Karpas-422 (cell line): ENCODE results near the gene GPR34. TPM values are rescaled to one million over a fixed set of nuclear protein-coding genes. Genes with fewer than 3 reads are reported as not detected.
"Not testable (repeated sequence)": the region's sequence is repeated elsewhere in the genome, so short reads cannot be mapped to it uniquely, and the experiment has no call there.

Experiments
- DNase-seq: peaks from one replicate; pipeline ENCODE4 v3.0.0-alpha.2; 2015
- H2AFZ ChIP-seq: fragments of 200-600 bp; sonication (generic); 2 replicates; pipeline ENCODE4 v1.6.1; 2014; ENCODE audit warnings: antibody characterized with exemption, low read length, mixed read lengths
- H3K27ac ChIP-seq: fragments of 200-600 bp; sonication (generic); 2 replicates; pipeline ENCODE4 v1.5.1; 2014; ENCODE audit warnings: mild to moderate bottlenecking, low read length, moderate library complexity
- H3K27me3 ChIP-seq: fragments of 200-600 bp; sonication (generic); 2 replicates; pipeline ENCODE4 v1.6.1; 2014; ENCODE audit warnings: low read length, mixed read lengths
- H3K36me3 ChIP-seq: fragments of 200-600 bp; sonication (generic); 2 replicates; pipeline ENCODE4 v1.6.1; 2014; ENCODE audit warnings: low read length, mixed read lengths; ENCODE audit not compliant: insufficient read depth
- H3K4me1 ChIP-seq: fragments of 200-600 bp; sonication (generic); 2 replicates; pipeline ENCODE4 v1.6.1; 2014; ENCODE audit warnings: mild to moderate bottlenecking, low read length, mixed read lengths
- H3K4me2 ChIP-seq: fragments of 200-600 bp; sonication (generic); 2 replicates; pipeline ENCODE4 v1.6.1; 2014; ENCODE audit warnings: low read length, low read depth, mild to moderate bottlenecking; ENCODE audit not compliant: poor library complexity, severe bottlenecking
- H3K4me3 ChIP-seq: fragments of 200-600 bp; sonication (generic); 2 replicates; pipeline ENCODE4 v1.5.1; 2014; ENCODE audit warnings: mild to moderate bottlenecking, antibody characterized with exemption, low read length, mixed read lengths
- H3K79me2 ChIP-seq: fragments of 200-600 bp; sonication (generic); 2 replicates; pipeline ENCODE4 v1.6.1; 2014; ENCODE audit warnings: mild to moderate bottlenecking, low read length, mixed read lengths
- H3K9ac ChIP-seq: fragments of 200-600 bp; sonication (generic); 2 replicates; pipeline ENCODE4 v1.6.0; 2014; ENCODE audit warnings: low read length
- H3K9me2 ChIP-seq: fragments of 200-600 bp; sonication (generic), shearing (Covaris generic); replicated peaks from 2 replicates; pipeline ENCODE4 v1.6.0; 2014; ENCODE audit warnings: mild to moderate bottlenecking, low read length, moderate library complexity; ENCODE audit not compliant: insufficient read depth
- H3K9me3 ChIP-seq: fragments of 300-700, 200-600 bp; sonication (generic); 2 replicates; pipeline ENCODE4 v1.6.1; 2014; ENCODE audit warnings: low read length, mixed read lengths
- H4K20me1 ChIP-seq: fragments of 200-600 bp; sonication (generic); 2 replicates; pipeline ENCODE4 v1.6.1; 2014; ENCODE audit warnings: mild to moderate bottlenecking, antibody characterized with exemption, low read length, low read depth; ENCODE audit not compliant: insufficient read depth
- total RNA-seq: library from RNA; depleted of rRNA; stranded (reverse); fragments of >200 nt; shearing (Covaris generic); gene quantifications from 2 replicates; pipeline ENCODE4 v1.2.3, GENCODE V29; 2014; ENCODE audit warnings: low replicate concordance

GPR34 gene
- total RNA-seq, 1 experiment from 2014 or later, result not detected

- H3K4me1 ChIP-seq, result peaks cover 23% of the 10 kb centered on the region
- H3K4me2 ChIP-seq, H3K27ac ChIP-seq: not testable (repeated sequence)
These were observed 30.8 kb downstream of the GPR34 start for GRCh38 chrX:41719610-41720009.

GRCh38 chrX:41720125-41720779 is 31.5 kb downstream of the GPR34 start:
- no peak overlapping the region for H3K27ac ChIP-seq

More at GRCh38 chrX:41719610-41720009, 30.8 kb downstream of the GPR34 start:
- H3K36me3 ChIP-seq, H3K9me2 ChIP-seq, H4K20me1 ChIP-seq, H2AFZ ChIP-seq, H3K27me3 ChIP-seq, H3K9ac ChIP-seq, DNase-seq, H3K9me3 ChIP-seq, H3K4me3 ChIP-seq, H3K79me2 ChIP-seq: not testable (repeated sequence)

GRCh38 chrX:41721590-41721989 is 32.8 kb downstream of the GPR34 start:
- Histone ChIP-seq H3K9ac (no peak overlapping the region), H3K4me1 (peaks cover 23% of the 10 kb centered on the region), H3K79me2 (no peaks in the 10 kb centered on the region), H3K4me3 (no peak overlapping the region), H3K4me2 (no peak overlapping the region), H3K9me2 (no peaks in the 10 kb centered on the region), H3K9me3 (no peaks in the 10 kb centered on the region), H3K36me3 (no peaks in the 10 kb centered on the region), H3K27me3 (no peaks in the 10 kb centered on the region), H2AFZ (no peak overlapping the region), H4K20me1 (no peaks in the 10 kb centered on the region), H3K27ac (no peak overlapping the region)
- DNase-seq, result no peak

More at GRCh38 chrX:41720125-41720779, 31.5 kb downstream of the GPR34 start:
- H2AFZ ChIP-seq, result no peak overlapping the region
- H3K9ac ChIP-seq, result no peak overlapping the region
- no peak for DNase-seq
- H4K20me1 ChIP-seq, result no peaks in the 10 kb centered on the region
- no peak overlapping the region for H3K4me3 ChIP-seq
- no peaks in the 10 kb centered on the region for H3K9me3 ChIP-seq
- H3K4me1 ChIP-seq, result peaks cover 23% of the 10 kb centered on the region
- H3K4me2 ChIP-seq, result no peak overlapping the region
- H3K27me3 ChIP-seq, result no peaks in the 10 kb centered on the region
- H3K36me3 ChIP-seq, result no peaks in the 10 kb centered on the region
- no peaks in the 10 kb centered on the region for H3K79me2 ChIP-seq
- H3K9me2 ChIP-seq, result no peaks in the 10 kb centered on the region

- DNase-seq, result no peak
- Histone ChIP-seq H3K27me3 (no peaks in the 10 kb centered on the region), H2AFZ (no peak overlapping the region), H3K9me3 (no peaks in the 10 kb centered on the region), H3K9me2 (no peaks in the 10 kb centered on the region), H4K20me1 (no peaks in the 10 kb centered on the region), H3K36me3 (no peaks in the 10 kb centered on the region), H3K27ac (no peak overlapping the region), H3K79me2 (no peaks in the 10 kb centered on the region), H3K4me2 (no peak overlapping the region), H3K4me3 (no peak overlapping the region), H3K4me1 (peaks cover 23% of the 10 kb centered on the region), H3K9ac (no peak overlapping the region)
These were observed 33.4 kb downstream of the GPR34 start for GRCh38 chrX:41722214-41722613.

- H3K4me2 ChIP-seq, result peak overlapping the region; percentile 51
- H3K9me2 ChIP-seq, result no peaks in the 10 kb centered on the region
These were observed 34.2 kb downstream of the GPR34 start for GRCh38 chrX:41722816-41723618.

GRCh38 chrX:41723826-41724225 is 35.1 kb downstream of the GPR34 start, which contains the start of gene GPR82:
Gene GPR82 (plus strand): TSS chrX:41724181. CDS start chrX:41727027, 2,846 bp downstream.
- Histone ChIP-seq H3K9ac (no peak within 1 kb of the TSS), H3K9me3 (no peaks in the 10 kb centered on the region), H4K20me1 (no peaks in the 10 kb centered on the region), H3K4me3 (peak within 1 kb of the TSS; percentile 23; the same call in 1 of the 2 replicates), H3K79me2 (no peaks in the 10 kb centered on the region), H3K36me3 (no peaks in the 10 kb centered on the region), H3K27me3 (no peaks in the 10 kb centered on the region), H3K9me2 (no peaks in the 10 kb centered on the region), H3K27ac (peak within 1 kb of the TSS; percentile 51; the same call in 1 of the 2 replicates), H3K4me1 (peaks cover 23% of the 10 kb centered on the region), H3K4me2 (peak within 1 kb of the TSS; percentile 51), H2AFZ (no peak within 1 kb of the TSS)
- DNase-seq, result peak; percentile 58

More at GRCh38 chrX:41722816-41723618, 34.2 kb downstream of the GPR34 start:
- Histone ChIP-seq H3K79me2 (no peaks in the 10 kb centered on the region), H3K4me3 (0 out of 2 replicates have a peak overlapping the region, but pooled peaks have one; percentile 23), H3K27ac (peak overlapping the region; percentile 51; the same call in 1 of the 2 replicates), H3K9ac (no peak overlapping the region), H2AFZ (no peak overlapping the region), H3K27me3 (no peaks in the 10 kb centered on the region), H4K20me1 (no peaks in the 10 kb centered on the region), H3K9me3 (no peaks in the 10 kb centered on the region), H3K4me1 (peaks cover 23% of the 10 kb centered on the region), H3K36me3 (no peaks in the 10 kb centered on the region)
- no peak for DNase-seq

- no peak overlapping the region for H3K27ac ChIP-seq
- no peaks in the 10 kb centered on the region for H4K20me1 ChIP-seq
- H3K9me3 ChIP-seq, result no peaks in the 10 kb centered on the region
- H3K79me2 ChIP-seq, result no peaks in the 10 kb centered on the region
- DNase-seq, result no peak
- H2AFZ ChIP-seq, result no peak overlapping the region
- no peak overlapping the region for H3K4me2 ChIP-seq
- no peaks in the 10 kb centered on the region for H3K9me2 ChIP-seq
- no peak overlapping the region for H3K9ac ChIP-seq
- H3K27me3 ChIP-seq, result no peaks in the 10 kb centered on the region
- peaks cover 15% of the 10 kb centered on the region for H3K4me1 ChIP-seq
- H3K36me3 ChIP-seq, result no peaks in the 10 kb centered on the region
- no peak overlapping the region for H3K4me3 ChIP-seq
These were observed 39.4 kb downstream of the GPR34 start for GRCh38 chrX:41728125-41728524.

- Histone ChIP-seq H4K20me1 (no peaks in the 10 kb centered on the region), H2AFZ (no peak overlapping the region), H3K9me2 (no peaks in the 10 kb centered on the region), H3K9ac (no peak overlapping the region), H3K4me3 (no peak overlapping the region), H3K9me3 (no peaks in the 10 kb centered on the region), H3K36me3 (no peaks in the 10 kb centered on the region), H3K4me1 (peaks cover 15% of the 10 kb centered on the region), H3K4me2 (no peak overlapping the region), H3K79me2 (no peaks in the 10 kb centered on the region), H3K27me3 (no peaks in the 10 kb centered on the region), H3K27ac (no peak overlapping the region)
- no peak for DNase-seq
These were observed 41.3 kb downstream of the GPR34 start for GRCh38 chrX:41730081-41730480.
